Measurements from ENCODE around the gene GIT1. TPM values are rescaled to one million over a fixed set of nuclear protein-coding genes. Genes with fewer than 3 reads are reported as not detected.
A peak's percentile ranks its signal among the peaks of the same experiment; 100 is the strongest.

The GIT1 gene
- total RNA-seq, 3 donors from 2014 or later, result 28.5 to 41.3 (median 31.2) TPM

- Histone ChIP-seq H3K27ac (no peak overlapping the region), H3K9me3 (no peaks in the 10 kb centered on the region), H3K36me3 (no peaks in the 10 kb centered on the region), H3K27me3 (no peaks in the 10 kb centered on the region), H3K4me1 (peaks cover 17 to 18% of the 10 kb centered on the region in 2 donors), H3K4me3 (peak overlapping the region; percentile 31 to 63 (median 53))
- no peak for DNase-seq (ENCODE audit: low spot score in 2 of 2)
- TF ChIP-seq POLR2AphosphoS5 (IDR thresholded peaks at IDR 0.05), result no peak
- TF ChIP-seq POLR2A (IDR thresholded peaks at IDR 0.05), result no peak
- TF ChIP-seq, protein P1, sequence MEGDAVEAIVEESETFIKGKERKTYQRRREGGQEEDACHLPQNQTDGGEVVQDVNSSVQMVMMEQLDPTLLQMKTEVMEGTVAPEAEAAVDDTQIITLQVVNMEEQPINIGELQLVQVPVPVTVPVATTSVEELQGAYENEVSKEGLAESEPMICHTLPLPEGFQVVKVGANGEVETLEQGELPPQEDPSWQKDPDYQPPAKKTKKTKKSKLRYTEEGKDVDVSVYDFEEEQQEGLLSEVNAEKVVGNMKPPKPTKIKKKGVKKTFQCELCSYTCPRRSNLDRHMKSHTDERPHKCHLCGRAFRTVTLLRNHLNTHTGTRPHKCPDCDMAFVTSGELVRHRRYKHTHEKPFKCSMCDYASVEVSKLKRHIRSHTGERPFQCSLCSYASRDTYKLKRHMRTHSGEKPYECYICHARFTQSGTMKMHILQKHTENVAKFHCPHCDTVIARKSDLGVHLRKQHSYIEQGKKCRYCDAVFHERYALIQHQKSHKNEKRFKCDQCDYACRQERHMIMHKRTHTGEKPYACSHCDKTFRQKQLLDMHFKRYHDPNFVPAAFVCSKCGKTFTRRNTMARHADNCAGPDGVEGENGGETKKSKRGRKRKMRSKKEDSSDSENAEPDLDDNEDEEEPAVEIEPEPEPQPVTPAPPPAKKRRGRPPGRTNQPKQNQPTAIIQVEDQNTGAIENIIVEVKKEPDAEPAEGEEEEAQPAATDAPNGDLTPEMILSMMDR (IDR thresholded peaks at IDR 0.05), result no peak
- intact Hi-C loops (cut with DNase I; ENCODE audit: low total_unique reads), result no loop called here
Measured at GRCh38 chr17:29616300-29617048, 27.0 kb upstream of the GIT1 start.

DNA sequence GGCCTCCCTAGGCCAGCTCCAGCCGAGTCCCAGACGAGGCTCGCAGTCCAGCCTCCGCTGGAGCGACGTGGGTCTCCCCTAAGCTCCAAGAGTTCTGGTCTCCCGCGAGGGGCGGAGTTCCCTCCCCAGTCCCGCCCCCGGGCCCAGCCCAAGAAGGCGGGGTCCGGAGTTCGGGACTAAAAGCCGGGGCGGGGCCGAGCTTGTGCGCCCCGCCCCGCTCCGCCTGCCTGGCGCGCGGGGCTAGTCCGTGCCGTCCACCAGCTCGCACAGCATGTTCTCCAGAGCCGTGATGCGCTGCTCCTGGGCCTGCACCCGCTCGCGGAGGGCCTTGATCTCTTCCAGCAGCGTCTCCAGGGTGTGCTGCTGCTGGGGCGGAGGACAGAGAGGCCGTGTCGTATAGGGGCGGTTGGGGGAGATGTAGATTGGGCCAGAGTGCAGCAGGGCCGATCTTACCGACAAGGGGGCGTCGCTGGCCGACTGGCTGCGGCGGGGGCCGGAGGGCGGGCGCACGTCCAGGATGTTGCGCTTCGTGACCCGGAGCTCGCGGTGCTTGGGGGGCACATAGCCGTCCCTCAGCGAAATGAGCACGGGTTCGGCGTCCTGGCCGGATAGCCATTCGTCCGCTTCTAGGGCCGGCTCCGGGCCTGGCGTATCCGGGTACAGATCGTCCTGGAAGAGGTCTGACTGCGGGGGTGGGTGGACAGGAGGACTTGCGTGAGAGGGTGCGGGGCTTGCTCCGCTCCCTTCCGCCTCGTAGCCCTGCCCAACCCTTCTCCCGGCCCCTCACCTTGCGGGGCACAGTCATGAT lies 26.2 kb upstream of the GIT1 start:
- H3K9me3 ChIP-seq, result no peaks in the 10 kb centered on the region
- TF ChIP-seq POLR2A (IDR thresholded peaks at IDR 0.05) (no peak), POLR2AphosphoS5 (IDR thresholded peaks at IDR 0.05) (peak in 1 of 3 donors; percentile 25)
- peak overlapping the region; percentile 30 to 63 (median 53) for H3K4me3 ChIP-seq
- no peaks in the 10 kb centered on the region for H3K36me3 ChIP-seq
- H3K27me3 ChIP-seq, result no peaks in the 10 kb centered on the region
- DNase-seq (ENCODE audit: low spot score in 2 of 2), result peak; percentile 75 to 81
- intact Hi-C loops (cut with DNase I; ENCODE audit: low total_unique reads), result no loop called here
- no peak overlapping the region for H3K27ac ChIP-seq
- peaks cover 17 to 18% of the 10 kb centered on the region in 2 donors for H3K4me1 ChIP-seq

GRCh38 chr17:29615048-29615385 lies 25.6 kb upstream of the GIT1 start:
- Histone ChIP-seq H3K27me3 (no peaks in the 10 kb centered on the region), H3K9me3 (no peaks in the 10 kb centered on the region), H3K36me3 (no peaks in the 10 kb centered on the region), H3K27ac (no peak overlapping the region), H3K4me1 (peaks cover 17 to 18% of the 10 kb centered on the region in 2 donors), H3K4me3 (peak overlapping the region; percentile 30 to 63 (median 53))
- intact Hi-C loops (cut with DNase I; ENCODE audit: low total_unique reads), result no loop called here
- DNase-seq (ENCODE audit: low spot score in 2 of 2), result no peak
- TF ChIP-seq POLR2AphosphoS5 (IDR thresholded peaks at IDR 0.05), result no peak
- TF ChIP-seq, protein P1 (IDR thresholded peaks at IDR 0.05), result peak in 1 of 3 donors; percentile 12

DNA sequence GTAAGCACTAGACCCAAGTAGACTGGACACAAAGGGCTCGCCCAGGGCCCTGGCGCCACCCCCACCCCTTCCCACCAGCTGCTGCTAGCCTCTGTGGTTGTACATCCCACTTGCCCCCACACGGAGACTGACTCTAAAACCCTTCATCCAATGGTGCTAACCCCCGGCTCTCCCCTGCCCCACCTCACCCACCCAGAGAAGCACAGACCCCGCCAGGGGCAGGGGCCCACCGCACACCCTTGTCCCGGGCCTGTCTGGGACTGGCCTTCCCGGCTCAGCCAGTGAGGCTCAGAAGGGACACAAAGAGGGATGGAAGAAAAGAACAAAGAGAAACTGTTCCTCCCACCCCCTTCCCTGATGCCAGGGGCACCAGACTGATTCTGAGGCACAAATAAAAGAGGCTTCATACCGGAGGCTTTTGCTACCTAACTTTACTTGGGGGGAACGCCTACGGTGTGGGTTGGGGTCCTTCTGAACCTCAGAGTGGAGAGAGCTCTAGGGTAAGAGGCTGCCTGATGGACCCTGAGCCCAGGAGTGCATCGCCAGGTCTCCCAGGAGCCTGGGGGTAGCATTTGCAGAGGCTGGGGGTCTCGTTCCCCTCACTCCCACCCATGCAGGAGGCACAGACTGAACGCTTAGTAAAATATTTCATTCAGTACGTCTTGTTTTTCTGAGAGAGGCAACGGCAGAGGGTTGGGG lies 25.1 kb upstream of the GIT1 start:
- Histone ChIP-seq H3K4me3 (peak overlapping the region in 2 of 3 donors; percentile 53 to 63), H3K9me3 (no peaks in the 10 kb centered on the region), H3K27ac (no peak overlapping the region), H3K36me3 (no peaks in the 10 kb centered on the region), H3K4me1 (peaks cover 17 to 18% of the 10 kb centered on the region in 2 donors), H3K27me3 (no peaks in the 10 kb centered on the region)
- no peak for DNase-seq (ENCODE audit: low spot score in 2 of 2)
- no peak for TF ChIP-seq POLR2A (IDR thresholded peaks at IDR 0.05)
- TF ChIP-seq POLR2AphosphoS5 (IDR thresholded peaks at IDR 0.05), result no peak
- TF ChIP-seq, protein P1 (IDR thresholded peaks at IDR 0.05), result no peak
- intact Hi-C loops (cut with DNase I; ENCODE audit: low total_unique reads), result no loop called here

GRCh38 chr17:29613856-29614255 lies 24.4 kb upstream of the GIT1 start:
- Histone ChIP-seq H3K4me3 (peak overlapping the region; percentile 16 to 62 (median 33)), H3K27ac (no peak overlapping the region), H3K36me3 (no peaks in the 10 kb centered on the region), H3K27me3 (no peaks in the 10 kb centered on the region), H3K4me1 (peaks cover 17 to 18% of the 10 kb centered on the region in 2 donors), H3K9me3 (no peaks in the 10 kb centered on the region)
- intact Hi-C loops (cut with DNase I; ENCODE audit: low total_unique reads), result no loop called here
- DNase-seq (ENCODE audit: low spot score in 2 of 2), result no peak
- TF ChIP-seq, protein P1 (IDR thresholded peaks at IDR 0.05), result no peak
- TF ChIP-seq POLR2A (IDR thresholded peaks at IDR 0.05), result no peak
